ENCODE data around the gene TMEM169.
A peak's percentile ranks its signal among the peaks of the same experiment; 100 is the strongest.

The TMEM169 gene

DNA sequence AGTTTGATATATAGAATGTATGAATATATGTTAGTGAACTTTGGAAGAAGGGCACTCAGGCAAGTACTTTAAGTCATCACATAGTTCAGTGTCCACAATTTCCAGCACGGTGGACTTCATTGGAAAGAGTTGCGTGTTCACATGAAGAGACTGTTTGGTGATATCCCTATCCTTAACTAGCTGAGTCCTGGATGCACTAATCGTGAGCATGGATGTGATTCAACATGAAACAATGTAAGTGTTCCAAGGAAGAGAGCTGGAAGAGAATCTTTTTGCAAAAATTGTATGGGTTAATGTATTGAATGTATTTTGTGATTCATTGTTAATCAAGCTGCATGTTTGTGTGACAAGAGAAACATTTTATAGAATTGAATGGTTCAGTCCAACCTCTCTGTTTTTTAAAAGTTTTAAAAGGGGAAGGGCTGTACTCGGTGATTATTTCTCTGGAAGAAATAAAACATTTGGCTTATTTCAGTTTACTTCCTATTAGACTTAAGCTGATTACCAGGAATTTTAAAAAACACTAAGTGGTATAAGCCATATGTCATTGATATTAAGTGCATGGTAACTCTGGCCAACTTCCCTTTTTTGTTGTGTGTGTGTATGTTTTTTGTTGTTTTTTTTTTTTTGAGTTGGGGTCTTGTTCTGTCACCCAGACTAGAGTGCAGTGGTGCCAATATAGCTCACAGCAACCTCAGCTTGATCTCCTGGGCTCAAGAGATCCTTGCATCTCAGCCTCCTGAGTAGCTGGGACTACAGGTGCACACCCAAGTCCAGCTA is 36.0 kb downstream of the TMEM169 start:
- Histone ChIP-seq H3K4me1 (ENCODE audit: control insufficient read depth, insufficient read depth, low read length) (peaks cover 46% of the 10 kb centered on the region), H3K9ac (ENCODE audit: low read length) (peak overlapping the region; percentile 7), H3K36me3 (ENCODE audit: control insufficient read depth, insufficient read depth, low read length, severe bottlenecking) (peaks cover 78% of the 10 kb centered on the region), H3K9me3 (ENCODE audit: control insufficient read depth, low read length) (no peaks in the 10 kb centered on the region), H3K27me3 (replicated peaks; ENCODE audit: control insufficient read depth, insufficient read depth, low read length) (no peaks in the 10 kb centered on the region), H3K4me3 (ENCODE audit: low read length) (no peak overlapping the region)
- no peak for DNase-seq (ENCODE audit: low read depth)

DNA sequence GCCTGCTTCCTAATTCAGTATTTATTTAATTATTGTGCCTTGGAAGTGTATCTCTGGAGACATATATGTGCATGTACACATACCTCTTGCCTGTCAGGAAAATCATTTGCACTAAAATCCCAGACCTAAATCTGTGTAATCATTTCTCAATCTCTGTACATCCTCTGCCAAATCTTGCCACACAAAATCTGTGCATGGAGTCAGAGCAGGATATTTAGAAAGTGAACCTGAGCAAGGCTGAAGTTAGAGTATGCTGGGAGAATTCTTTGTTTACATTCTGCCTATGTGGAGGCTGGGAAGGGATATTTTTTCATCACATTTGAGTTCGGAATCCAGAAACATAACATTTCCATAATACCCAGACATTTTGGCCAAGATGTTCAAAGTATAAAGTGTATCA is 36.8 kb downstream of the TMEM169 start:
- H3K27me3 ChIP-seq (replicated peaks; ENCODE audit: control insufficient read depth, insufficient read depth, low read length), result no peaks in the 10 kb centered on the region
- H3K9me3 ChIP-seq (ENCODE audit: control insufficient read depth, low read length), result no peaks in the 10 kb centered on the region
- H3K4me1 ChIP-seq (ENCODE audit: control insufficient read depth, insufficient read depth, low read length), result peaks cover 46% of the 10 kb centered on the region
- H3K36me3 ChIP-seq (ENCODE audit: control insufficient read depth, insufficient read depth, low read length, severe bottlenecking), result peaks cover 78% of the 10 kb centered on the region
- DNase-seq (ENCODE audit: low read depth), result peak; percentile 49
- peak overlapping the region; percentile 37 for H3K9ac ChIP-seq (ENCODE audit: low read length)
- peak overlapping the region; percentile 11 for H3K4me3 ChIP-seq (ENCODE audit: low read length)

DNA sequence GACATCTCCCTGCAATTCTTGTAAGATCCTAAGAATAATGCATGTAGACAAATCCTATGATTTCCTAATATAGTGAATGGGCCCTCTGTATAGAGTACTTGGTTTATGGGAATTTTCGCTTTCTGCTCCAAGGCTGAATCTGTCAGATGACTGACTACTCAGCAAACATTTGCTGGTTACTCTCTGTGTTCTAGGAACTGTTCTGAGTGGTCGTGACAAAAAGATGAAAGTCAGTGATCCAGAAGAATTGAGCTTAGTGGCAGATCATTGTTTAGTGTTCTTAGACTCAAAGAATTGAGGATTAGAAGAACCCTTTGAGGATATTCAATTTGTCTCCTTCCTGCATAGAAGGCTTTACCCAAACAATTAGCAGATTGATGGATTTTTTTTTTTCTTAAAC is 37.4 kb downstream of the TMEM169 start:
- H3K36me3 ChIP-seq (ENCODE audit: control insufficient read depth, insufficient read depth, low read length, severe bottlenecking), result peaks cover 78% of the 10 kb centered on the region

DNA sequence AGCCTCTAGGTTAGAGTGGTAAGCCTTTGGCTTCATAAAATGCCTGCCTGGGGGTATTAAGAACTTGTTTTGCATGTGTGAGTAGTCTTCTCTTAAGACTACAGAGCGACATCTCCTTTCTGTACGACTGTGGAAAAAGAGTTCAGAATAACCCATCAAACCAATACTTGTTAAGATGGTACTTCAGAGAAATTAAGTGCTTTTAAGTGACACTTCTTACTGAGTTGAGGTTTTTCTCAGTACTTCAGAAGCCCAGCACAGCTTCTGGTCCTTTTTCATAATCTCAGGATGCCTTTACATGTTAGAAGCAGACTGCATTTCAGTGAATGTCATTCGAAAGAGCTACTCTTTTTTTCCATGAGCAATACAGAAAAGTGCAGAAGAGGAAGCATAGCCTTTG is 38.3 kb downstream of the TMEM169 start:
- Histone ChIP-seq H3K9ac (ENCODE audit: low read length) (peak overlapping the region; percentile 37), H3K36me3 (ENCODE audit: control insufficient read depth, insufficient read depth, low read length, severe bottlenecking) (peaks cover 83% of the 10 kb centered on the region), H3K4me1 (ENCODE audit: control insufficient read depth, insufficient read depth, low read length) (peaks cover 40% of the 10 kb centered on the region), H3K27me3 (replicated peaks; ENCODE audit: control insufficient read depth, insufficient read depth, low read length) (no peaks in the 10 kb centered on the region), H3K9me3 (ENCODE audit: control insufficient read depth, low read length) (no peaks in the 10 kb centered on the region), H3K4me3 (ENCODE audit: low read length) (no peak overlapping the region)
- DNase-seq (ENCODE audit: low read depth), result no peak

More for the DNA sequence above, 37.4 kb downstream of the TMEM169 start:
- no peak for DNase-seq (ENCODE audit: low read depth)
- H3K27me3 ChIP-seq (replicated peaks; ENCODE audit: control insufficient read depth, insufficient read depth, low read length), result no peaks in the 10 kb centered on the region
- H3K4me1 ChIP-seq (ENCODE audit: control insufficient read depth, insufficient read depth, low read length), result peaks cover 44% of the 10 kb centered on the region
- H3K4me3 ChIP-seq (ENCODE audit: low read length), result no peak overlapping the region
- peak overlapping the region; percentile 37 for H3K9ac ChIP-seq (ENCODE audit: low read length)
- no peaks in the 10 kb centered on the region for H3K9me3 ChIP-seq (ENCODE audit: control insufficient read depth, low read length)

DNA sequence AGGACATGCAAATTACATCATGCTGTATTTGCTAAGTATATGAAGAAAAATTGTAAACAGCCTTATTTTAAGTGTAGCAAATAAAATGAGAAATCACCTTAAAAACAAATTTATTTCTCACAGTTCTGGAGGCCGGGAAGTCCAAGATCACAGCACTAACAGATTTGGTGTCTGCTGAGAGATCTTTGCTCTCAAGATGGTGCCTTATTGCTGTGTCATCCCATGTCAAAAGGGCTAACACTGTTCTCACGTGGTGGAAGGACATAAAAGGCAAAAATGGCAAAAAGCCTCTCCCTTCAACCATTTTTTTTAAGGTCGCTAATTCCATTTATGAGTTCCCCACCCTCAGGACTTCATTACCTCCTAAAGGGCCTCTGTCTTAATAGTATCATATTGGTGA is 39.5 kb downstream of the TMEM169 start:
- H3K9me3 ChIP-seq (ENCODE audit: control insufficient read depth, low read length), result no peaks in the 10 kb centered on the region
- H3K4me3 ChIP-seq (ENCODE audit: low read length), result no peak overlapping the region
- DNase-seq (ENCODE audit: low read depth), result no peak
- H3K36me3 ChIP-seq (ENCODE audit: control insufficient read depth, insufficient read depth, low read length, severe bottlenecking), result peaks cover 94% of the 10 kb centered on the region
- H3K4me1 ChIP-seq (ENCODE audit: control insufficient read depth, insufficient read depth, low read length), result peaks cover 32% of the 10 kb centered on the region
- H3K9ac ChIP-seq (ENCODE audit: low read length), result no peak overlapping the region
- H3K27me3 ChIP-seq (replicated peaks; ENCODE audit: control insufficient read depth, insufficient read depth, low read length), result no peaks in the 10 kb centered on the region

DNA sequence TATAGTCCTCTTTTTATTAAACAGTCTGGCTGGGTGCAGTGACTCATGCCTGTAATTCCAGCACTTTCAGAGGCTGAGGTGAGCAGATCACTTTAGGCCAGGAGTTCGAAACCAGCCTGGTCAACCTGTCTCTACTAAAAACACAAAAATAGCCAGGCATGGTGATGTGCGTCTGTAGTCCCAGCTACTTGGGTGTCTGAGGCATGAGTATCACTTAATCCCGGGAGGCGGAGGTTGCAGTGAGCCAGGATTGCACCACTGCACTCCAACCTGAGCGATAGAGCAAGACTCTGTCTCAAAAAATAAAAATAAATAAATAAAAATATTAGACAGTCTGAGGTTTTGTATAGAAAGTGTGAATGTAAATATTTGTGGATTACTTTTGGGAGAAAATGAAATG is 45.2 kb downstream of the TMEM169 start:
- peaks cover 29% of the 10 kb centered on the region for H3K4me1 ChIP-seq (ENCODE audit: control insufficient read depth, insufficient read depth, low read length)
- H3K9me3 ChIP-seq (ENCODE audit: control insufficient read depth, low read length), result no peaks in the 10 kb centered on the region
- H3K9ac ChIP-seq (ENCODE audit: low read length), result no peak overlapping the region
- H3K36me3 ChIP-seq (ENCODE audit: control insufficient read depth, insufficient read depth, low read length, severe bottlenecking), result peaks cover 91% of the 10 kb centered on the region
- H3K27me3 ChIP-seq (replicated peaks; ENCODE audit: control insufficient read depth, insufficient read depth, low read length), result no peaks in the 10 kb centered on the region
- DNase-seq (ENCODE audit: low read depth), result no peak
- no peak overlapping the region for H3K4me3 ChIP-seq (ENCODE audit: low read length)

DNA sequence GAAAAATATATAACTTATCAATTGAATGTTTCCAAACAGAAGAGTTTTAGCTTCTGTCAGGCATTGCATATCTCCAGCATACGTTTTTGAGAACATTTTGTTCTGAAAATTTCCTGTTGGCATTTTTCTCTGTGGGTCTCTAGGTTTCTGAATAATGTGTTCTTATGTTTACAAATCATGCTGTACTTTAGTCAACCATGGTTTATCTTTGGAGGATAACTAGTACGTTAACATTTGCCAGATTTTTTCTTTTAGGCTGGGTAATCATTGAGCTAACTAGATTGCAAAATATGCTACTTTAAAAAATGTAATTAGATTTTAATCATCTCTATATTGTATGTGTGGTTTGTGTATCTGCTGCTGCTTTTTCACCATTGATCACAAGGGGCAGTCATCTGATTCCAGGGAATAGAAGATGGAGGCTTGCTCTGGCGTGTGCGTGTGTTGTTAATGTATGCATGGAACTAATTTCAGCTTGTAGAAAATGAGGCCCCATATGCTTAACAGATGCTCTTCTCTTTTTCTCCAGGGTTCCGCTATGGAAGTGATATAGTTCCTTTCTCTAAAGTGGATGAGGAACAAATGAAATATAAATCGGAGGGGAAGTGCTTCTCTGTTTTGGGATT is 48.7 kb downstream of the TMEM169 start:
- Histone ChIP-seq H3K4me1 (ENCODE audit: control insufficient read depth, insufficient read depth, low read length) (peaks cover 48% of the 10 kb centered on the region), H3K27me3 (replicated peaks; ENCODE audit: control insufficient read depth, insufficient read depth, low read length) (no peaks in the 10 kb centered on the region), H3K9me3 (ENCODE audit: control insufficient read depth, low read length) (no peaks in the 10 kb centered on the region), H3K36me3 (ENCODE audit: control insufficient read depth, insufficient read depth, low read length, severe bottlenecking) (peaks cover 90% of the 10 kb centered on the region), H3K4me3 (ENCODE audit: low read length) (peak overlapping the region; percentile 59), H3K9ac (ENCODE audit: low read length) (peak overlapping the region; percentile 21)
- DNase-seq (ENCODE audit: low read depth), result peak; percentile 56

DNA sequence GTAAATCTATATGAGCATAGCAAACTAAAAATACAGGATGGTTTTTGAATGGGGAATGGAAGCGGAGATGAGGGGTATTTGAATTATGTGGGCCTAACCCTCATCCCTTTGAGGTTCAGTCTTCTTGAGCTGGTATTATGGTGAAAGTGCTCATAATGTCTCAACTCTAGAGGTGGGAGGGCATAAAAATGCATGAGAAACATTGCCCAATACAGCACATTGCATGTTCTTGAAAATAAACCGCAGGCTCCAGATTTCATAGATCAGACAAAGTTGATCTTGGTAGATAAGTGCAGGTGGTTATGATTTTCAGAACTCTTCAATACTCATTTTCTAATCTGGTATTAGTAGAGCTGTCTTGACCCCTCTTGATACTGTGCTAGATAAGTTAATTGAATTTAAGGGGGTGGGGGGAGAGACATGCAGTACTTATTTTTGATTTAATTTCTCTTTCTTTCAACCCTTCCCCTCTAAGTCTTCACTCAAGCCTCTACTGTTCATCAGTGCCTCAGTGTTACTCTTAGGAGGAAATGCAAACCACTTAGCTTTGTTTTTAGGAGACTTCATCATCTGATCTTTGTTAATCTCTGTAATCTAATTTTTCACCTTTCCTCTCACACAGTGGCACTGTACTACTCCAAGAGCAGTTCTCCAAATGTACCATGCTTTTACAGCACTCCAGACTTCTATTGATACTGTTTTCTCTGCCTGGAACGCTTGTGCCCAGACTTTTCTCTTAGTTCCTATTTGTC is 49.6 kb downstream of the TMEM169 start:
- H3K9me3 ChIP-seq (ENCODE audit: control insufficient read depth, low read length), result no peaks in the 10 kb centered on the region
- DNase-seq (ENCODE audit: low read depth), result peak; percentile 71
- H3K4me1 ChIP-seq (ENCODE audit: control insufficient read depth, insufficient read depth, low read length), result peaks cover 48% of the 10 kb centered on the region
- H3K27me3 ChIP-seq (replicated peaks; ENCODE audit: control insufficient read depth, insufficient read depth, low read length), result no peaks in the 10 kb centered on the region
- no peak overlapping the region for H3K4me3 ChIP-seq (ENCODE audit: low read length)
- no peak overlapping the region for H3K9ac ChIP-seq (ENCODE audit: low read length)
- peaks cover 88% of the 10 kb centered on the region for H3K36me3 ChIP-seq (ENCODE audit: control insufficient read depth, insufficient read depth, low read length, severe bottlenecking)

DNA sequence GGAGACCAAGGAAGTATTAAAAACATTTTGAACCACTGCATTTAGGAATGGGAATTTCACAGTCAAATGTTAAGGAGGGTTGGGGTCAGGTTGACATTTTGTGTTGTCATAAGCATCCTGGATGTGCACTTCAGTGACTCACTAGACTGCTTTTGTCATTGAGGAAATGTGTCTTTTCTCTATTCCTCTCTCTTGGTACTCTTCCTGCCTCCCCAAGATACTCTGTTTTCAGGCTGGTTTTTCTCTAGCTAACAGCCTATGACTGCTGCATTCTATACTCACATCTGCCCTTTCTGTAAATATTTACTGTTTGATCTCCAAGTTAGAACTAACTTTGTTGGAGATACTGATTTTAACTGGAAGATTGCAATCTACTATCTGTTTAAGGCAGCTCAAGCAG is 50.9 kb downstream of the TMEM169 start:
- peaks cover 48% of the 10 kb centered on the region for H3K4me1 ChIP-seq (ENCODE audit: control insufficient read depth, insufficient read depth, low read length)
- no peaks in the 10 kb centered on the region for H3K9me3 ChIP-seq (ENCODE audit: control insufficient read depth, low read length)
- H3K27me3 ChIP-seq (replicated peaks; ENCODE audit: control insufficient read depth, insufficient read depth, low read length), result no peaks in the 10 kb centered on the region
- no peak for DNase-seq (ENCODE audit: low read depth)
- H3K36me3 ChIP-seq (ENCODE audit: control insufficient read depth, insufficient read depth, low read length, severe bottlenecking), result peaks cover 88% of the 10 kb centered on the region
- H3K4me3 ChIP-seq (ENCODE audit: low read length), result no peak overlapping the region
- peak overlapping the region; percentile 1 for H3K9ac ChIP-seq (ENCODE audit: low read length)

DNA sequence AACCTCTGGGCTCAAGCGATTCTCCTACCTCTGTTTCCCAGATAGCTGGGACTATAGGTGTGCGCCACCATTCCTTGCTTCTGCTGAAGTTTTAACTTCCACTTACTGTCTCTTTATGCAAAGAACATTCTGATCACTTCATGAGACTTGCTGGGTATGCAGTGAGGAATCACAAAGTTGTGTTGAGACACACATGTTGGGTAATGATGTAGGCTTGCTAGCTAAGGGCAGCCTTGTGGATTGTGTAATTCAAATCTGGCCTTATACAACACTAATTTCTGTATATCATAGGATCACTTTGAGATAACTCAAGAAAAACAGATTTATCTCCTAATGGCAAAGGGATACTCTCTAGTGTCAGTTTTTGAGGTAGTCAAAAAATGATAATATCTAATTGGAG is 51.7 kb downstream of the TMEM169 start:
- Histone ChIP-seq H3K9me3 (ENCODE audit: control insufficient read depth, low read length) (no peaks in the 10 kb centered on the region), H3K4me1 (ENCODE audit: control insufficient read depth, insufficient read depth, low read length) (peaks cover 48% of the 10 kb centered on the region), H3K27me3 (replicated peaks; ENCODE audit: control insufficient read depth, insufficient read depth, low read length) (no peaks in the 10 kb centered on the region), H3K9ac (ENCODE audit: low read length) (peak overlapping the region; percentile 1), H3K36me3 (ENCODE audit: control insufficient read depth, insufficient read depth, low read length, severe bottlenecking) (peaks cover 88% of the 10 kb centered on the region), H3K4me3 (ENCODE audit: low read length) (no peak overlapping the region)
- peak; percentile 51 for DNase-seq (ENCODE audit: low read depth)

DNA sequence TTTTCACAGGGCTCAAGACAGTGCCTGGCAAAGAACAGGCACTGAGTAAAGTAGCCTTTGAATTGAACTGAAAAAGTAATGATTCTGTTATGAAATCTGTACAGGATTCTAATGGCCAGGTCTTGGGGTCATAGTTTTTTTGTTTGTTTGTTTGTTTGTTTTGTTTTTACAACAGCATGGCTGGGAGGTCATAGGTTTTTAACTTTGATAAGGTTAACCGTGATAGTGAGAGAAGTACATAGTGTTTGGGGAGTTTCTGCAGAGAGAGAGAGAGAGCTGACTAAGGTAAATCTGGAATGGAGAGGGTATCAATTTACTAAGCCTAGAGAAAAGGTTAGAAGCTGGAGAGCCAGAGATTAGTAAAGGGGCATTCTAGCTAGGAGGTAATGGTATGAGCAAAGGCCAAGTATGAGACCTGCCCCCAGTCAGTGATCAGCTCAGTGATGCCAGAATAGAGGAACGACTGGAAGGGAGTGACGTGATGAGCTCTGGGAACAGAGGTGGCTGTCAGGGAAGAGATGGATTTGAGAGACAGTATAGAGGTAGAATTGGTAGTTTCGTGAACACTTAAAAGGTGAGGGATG is 53.3 kb downstream of the TMEM169 start:
- H3K4me3 ChIP-seq (ENCODE audit: low read length), result no peak overlapping the region
- H3K9ac ChIP-seq (ENCODE audit: low read length), result no peak overlapping the region
- no peaks in the 10 kb centered on the region for H3K9me3 ChIP-seq (ENCODE audit: control insufficient read depth, low read length)
- H3K36me3 ChIP-seq (ENCODE audit: control insufficient read depth, insufficient read depth, low read length, severe bottlenecking), result peaks cover 95% of the 10 kb centered on the region
- no peaks in the 10 kb centered on the region for H3K27me3 ChIP-seq (replicated peaks; ENCODE audit: control insufficient read depth, insufficient read depth, low read length)
- no peak for DNase-seq (ENCODE audit: low read depth)
- peaks cover 37% of the 10 kb centered on the region for H3K4me1 ChIP-seq (ENCODE audit: control insufficient read depth, insufficient read depth, low read length)
